Measurements from ENCODE around the gene PSMA6. TPM values are rescaled to one million over a fixed set of nuclear protein-coding genes. Genes with fewer than 3 reads are reported as not detected.
"Not testable (repeated sequence)": the region's sequence is repeated elsewhere in the genome, so short reads cannot be mapped to it uniquely, and the experiment has no call there.

The PSMA6 gene
- total RNA-seq, 6 experiments from 2014 or later = 66.9 to 122 (median 81.1) TPM

GRCh38 chr14:35352274-35353233 is 60.4 kb downstream of the PSMA6 start:
- 28% methylated on average over 7 of the region's 15 CpGs for WGBS (ENCODE audit: insufficient coverage, low coverage, low lambda C conversion rate, missing lambda C conversion rate)
- H3K27ac ChIP-seq = peak overlapping the region; percentile 45 to 89 (median 81)
- TF ChIP-seq POLR2A (IDR thresholded peaks at IDR 0.05) = peak; percentile 7
- no peak for TF ChIP-seq CTCF (IDR thresholded peaks at IDR 0.05)
- H3K4me3 ChIP-seq = peak overlapping the region in 2 of 3 donors; percentile 54 to 62
- intact Hi-C loops (cut with DNase I) = no loop called here
- no peaks in the 10 kb centered on the region for H3K9me3 ChIP-seq
- H3K4me1 ChIP-seq = peaks cover 0 to 69% (median 13%) of the 10 kb centered on the region in 4 donors
- H3K27me3 ChIP-seq = no peaks in the 10 kb centered on the region
- ATAC-seq = peak; percentile 25 to 73 (median 40)
- DNase-seq = peak; percentile 50 to 74 (median 71)
- no peaks in the 10 kb centered on the region for H3K36me3 ChIP-seq

GRCh38 chr14:35353409-35354172 is 61.4 kb downstream of the PSMA6 start:
- peak; percentile 72 to 86 (median 76) for ATAC-seq
- intact Hi-C loops (cut with DNase I) = no loop called here
- no peaks in the 10 kb centered on the region for H3K27me3 ChIP-seq
- WGBS (ENCODE audit: insufficient coverage, low coverage, low lambda C conversion rate, missing lambda C conversion rate) = 24% methylated on average over 10 of the region's 10 CpGs
- peak; percentile 88 for TF ChIP-seq POLR2A (IDR thresholded peaks at IDR 0.05)
- TF ChIP-seq CTCF (IDR thresholded peaks at IDR 0.05) = peak in 2 of 4 donors; percentile 6 to 53
- DNase-seq = peak in 2 of 3 donors; percentile 51 to 78
- H3K36me3 ChIP-seq = no peaks in the 10 kb centered on the region
- no peaks in the 10 kb centered on the region for H3K9me3 ChIP-seq
- H3K27ac ChIP-seq = peak overlapping the region; percentile 45 to 89 (median 81)
- peaks cover 0 to 59% (median 13%) of the 10 kb centered on the region in 4 donors for H3K4me1 ChIP-seq
- H3K4me3 ChIP-seq = peak overlapping the region; percentile 33 to 62 (median 54)

- H3K4me3 ChIP-seq; ATAC-seq; H3K27me3 ChIP-seq; DNase-seq; H3K9me3 ChIP-seq; intact Hi-C loops (cut with DNase I); H3K36me3 ChIP-seq: not testable (repeated sequence)
- 100% methylated on average over 3 of the region's 6 CpGs for WGBS (ENCODE audit: insufficient coverage, low coverage, low lambda C conversion rate, missing lambda C conversion rate)
- Histone ChIP-seq H3K27ac (peak overlapping the region; percentile 59 to 89 (median 81)), H3K4me1 (peaks cover 0 to 52% (median 13%) of the 10 kb centered on the region in 4 donors)
These were observed 63.1 kb downstream of the PSMA6 start for GRCh38 chr14:35355235-35355634.

GRCh38 chr14:35355981-35356841 is 64.0 kb downstream of the PSMA6 start:
- TF ChIP-seq CTCF (IDR thresholded peaks at IDR 0.05) = no peak
- no peak for TF ChIP-seq POLR2A (IDR thresholded peaks at IDR 0.05)
- Histone ChIP-seq H3K27me3 (no peaks in the 10 kb centered on the region), H3K27ac (peak overlapping the region; percentile 59 to 89 (median 81)), H3K9me3 (no peaks in the 10 kb centered on the region), H3K36me3 (no peaks in the 10 kb centered on the region), H3K4me3 (no peak overlapping the region), H3K4me1 (peaks cover 0 to 47% (median 13%) of the 10 kb centered on the region in 4 donors)
- 4% methylated on average over 4 of the region's 5 CpGs for WGBS (ENCODE audit: insufficient coverage, low coverage, low lambda C conversion rate, missing lambda C conversion rate)
- DNase-seq (peak in 2 of 3 donors; percentile 81 to 89), ATAC-seq (peak; percentile 65 to 69 (median 66))
- intact Hi-C loops (cut with DNase I) = no loop called here

- H3K27me3 ChIP-seq; H3K4me3 ChIP-seq; intact Hi-C loops (cut with DNase I); DNase-seq; H3K9me3 ChIP-seq; ATAC-seq; H3K27ac ChIP-seq; H3K36me3 ChIP-seq: not testable (repeated sequence)
- peaks cover 0 to 23% (median 12%) of the 10 kb centered on the region in 4 donors for H3K4me1 ChIP-seq
- WGBS (ENCODE audit: insufficient coverage, low coverage, low lambda C conversion rate, missing lambda C conversion rate) = 91% methylated on average over 7 of the region's 7 CpGs
These were observed 67.5 kb downstream of the PSMA6 start for GRCh38 chr14:35359655-35360054.
